SK-N-SH treated with all-trans-retinoic acid at 6 μM for 48 hours (cell line): ENCODE results near the gene PGAP6.

Source experiments
- ATAC-seq: fragments of 200-7000 bp; cut with Tn5 transposase; 3 replicates; pipeline ENCODE4 v1.9.1; 2020; ENCODE audit warnings: mild to moderate bottlenecking, moderate library complexity
- ARNTL ChIP-seq: fragments of 450-650 bp; formaldehyde crosslinking; IDR thresholded peaks from 2 replicates; pipeline ENCODE4 v1.5.0; 2020; ENCODE audit warnings: low read depth, mild to moderate bottlenecking, moderate library complexity, borderline replicate concordance
- CREB5 ChIP-seq: fragments of 250-450 bp; sonication (Bioruptor Pico); IDR thresholded peaks from 2 replicates; pipeline ENCODE4 v1.5.1; 2020; ENCODE audit warnings: low read depth, mild to moderate bottlenecking, moderate library complexity
- CSDC2 ChIP-seq: fragments of 250-450 bp; sonication (Bioruptor Pico); IDR thresholded peaks from 2 replicates; pipeline ENCODE4 v1.5.0; 2020; ENCODE audit warnings: mild to moderate bottlenecking, moderate library complexity
- CSRNP3 ChIP-seq: fragments of 250-450 bp; sonication (Bioruptor Pico); IDR thresholded peaks from 2 replicates; pipeline ENCODE4 v1.5.1; 2021; ENCODE audit warnings: mild to moderate bottlenecking, moderate library complexity
- ESRRG ChIP-seq: fragments of 250-450 bp; sonication (Bioruptor Pico); IDR thresholded peaks from 2 replicates; pipeline ENCODE4 v1.6.1; 2021; ENCODE audit warnings: mild to moderate bottlenecking
- GLIS3 ChIP-seq: fragments of 250-450 bp; sonication (Bioruptor Pico); IDR thresholded peaks from 2 replicates; pipeline ENCODE4 v1.5.0; 2020; ENCODE audit warnings: mild to moderate bottlenecking, moderate library complexity
- ISL1 ChIP-seq: fragments of 250-450 bp; sonication (Bioruptor Pico); IDR thresholded peaks from 2 replicates; pipeline ENCODE4 v2.1.2; 2022; ENCODE audit warnings: mild to moderate bottlenecking, moderate library complexity
- OSR1 ChIP-seq: fragments of 250-450 bp; sonication (Bioruptor Pico); IDR thresholded peaks from 2 replicates; pipeline ENCODE4 v1.8.0; 2022; ENCODE audit warnings: moderate library complexity, mild to moderate bottlenecking, inconsistent platforms
- PPARA ChIP-seq: fragments of 250-450 bp; sonication (Bioruptor Pico); IDR thresholded peaks from 2 replicates; pipeline ENCODE4 v1.5.0; 2020; ENCODE audit warnings: mild to moderate bottlenecking, borderline replicate concordance
- SNAI2 ChIP-seq: fragments of 250-450 bp; sonication (Bioruptor Pico); IDR thresholded peaks from 2 replicates; pipeline ENCODE4 v1.5.0; 2020; ENCODE audit warnings: mild to moderate bottlenecking, moderate library complexity
- TCF4 ChIP-seq: fragments of 250-450 bp; sonication (Bioruptor Pico); IDR thresholded peaks from 2 replicates; pipeline ENCODE4 v1.8.0; 2021; ENCODE audit warnings: mild to moderate bottlenecking, moderate library complexity, borderline replicate concordance
- TOX ChIP-seq: fragments of 250-450 bp; sonication (Bioruptor Pico); IDR thresholded peaks from 2 replicates; pipeline ENCODE4 v1.8.0; 2021; ENCODE audit warnings: mild to moderate bottlenecking, moderate library complexity, borderline replicate concordance
- TSHZ2 ChIP-seq: fragments of 250-450 bp; sonication (Bioruptor Pico); IDR thresholded peaks from 2 replicates; pipeline ENCODE4 v1.5.0; 2020; ENCODE audit warnings: mild to moderate bottlenecking, moderate library complexity
- ZC3H10 ChIP-seq: fragments of 250-450 bp; sonication (Bioruptor Pico); IDR thresholded peaks from 2 replicates; pipeline ENCODE4 v1.5.1; 2021; ENCODE audit warnings: mild to moderate bottlenecking, moderate library complexity
- ZFP3 ChIP-seq: fragments of 250-450 bp; sonication (Bioruptor Pico); IDR thresholded peaks from 2 replicates; pipeline ENCODE4 v1.5.0; 2020; ENCODE audit warnings: mild to moderate bottlenecking, moderate library complexity
- ZFP30 ChIP-seq: fragments of 450-650 bp; formaldehyde crosslinking; IDR thresholded peaks from 2 replicates; pipeline ENCODE4 v1.5.0; 2022; ENCODE audit warnings: mild to moderate bottlenecking, moderate library complexity
- ZNF565 ChIP-seq: fragments of 450-650 bp; formaldehyde crosslinking; conservative IDR thresholded peaks from 2 replicates; pipeline ENCODE4 v1.5.0; 2020; ENCODE audit warnings: low read depth, mild to moderate bottlenecking, moderate library complexity
- ZNF70 ChIP-seq: fragments of 450-650 bp; formaldehyde crosslinking; IDR thresholded peaks from 2 replicates; pipeline ENCODE4 v1.5.0; 2020; ENCODE audit warnings: mild to moderate bottlenecking, moderate library complexity
- ZNF8 ChIP-seq: fragments of 450-650 bp; formaldehyde crosslinking; IDR thresholded peaks from 2 replicates; pipeline ENCODE4 v1.5.0; 2020; ENCODE audit warnings: mild to moderate bottlenecking, moderate library complexity

Gene PGAP6

GRCh38 chr16:405548-406506 lies 24.0 kb upstream of the PGAP6 start (continued):
- TF ChIP-seq TSHZ2 (CRISPR knock-in tag) (no peak), ZC3H10 (no peak), ZNF70 (CRISPR knock-in tag) (no peak), TCF4 (no peak), CREB5 (CRISPR knock-in tag) (no peak), CSDC2 (no peak)

GRCh38 chr16:404971-405486 lies 23.3 kb upstream of the PGAP6 start:
- TF ChIP-seq OSR1, result no peak
- TF ChIP-seq PPARA (CRISPR knock-in tag), result no peak
- no peak for TF ChIP-seq ZNF565 (CRISPR knock-in tag)
- no peak for TF ChIP-seq TCF4
- TF ChIP-seq CSRNP3 (CRISPR knock-in tag), result no peak
- no peak for TF ChIP-seq ESRRG (CRISPR knock-in tag)
- TF ChIP-seq ZFP3 (CRISPR knock-in tag), result no peak
- TF ChIP-seq TOX (CRISPR knock-in tag), result no peak
- no peak for TF ChIP-seq GLIS3 (CRISPR knock-in tag)
- TF ChIP-seq CSDC2, result no peak
- TF ChIP-seq ARNTL (CRISPR knock-in tag), result no peak
- TF ChIP-seq ZFP30 (CRISPR knock-in tag), result no peak
- TF ChIP-seq ZC3H10, result no peak
- TF ChIP-seq SNAI2 (CRISPR knock-in tag), result no peak
- TF ChIP-seq ZNF8 (CRISPR knock-in tag), result no peak
- no peak for TF ChIP-seq TSHZ2 (CRISPR knock-in tag)
- no peak for TF ChIP-seq ISL1 (CRISPR knock-in tag)
- TF ChIP-seq, all 23 proteins: peak for 0
- ATAC-seq, result no peak

GRCh38 chr16:401468-402348 lies 19.9 kb upstream of the PGAP6 start, which contains the start of gene DECR2:
TSS of gene DECR2 (plus strand) at chr16:401885. CDS start at chr16:401964, 79 bp downstream.
- peak; percentile 75 for ATAC-seq
- TF ChIP-seq GLIS3 (CRISPR knock-in tag), result peak; percentile 30; the same call in 1 of the 2 replicates
- no peak for TF ChIP-seq ZNF8 (CRISPR knock-in tag)
